ENCODE measurements around the gene C9orf152.
A peak's percentile ranks its signal among the peaks of the same experiment; 100 is the strongest.

C9orf152 gene

GRCh38 chr9:110180511-110181434 lies 27.2 kb downstream of the C9orf152 start:
- no peak for ATAC-seq (ENCODE audit: low read depth)
- Mint-ChIP-seq H3K27me3 (peaks cover 2% of the 10 kb centered on the region), H3K4me1 (peaks cover 4% of the 10 kb centered on the region), H3K4me3 (no peak overlapping the region), H3K9me3 (peaks cover 3% of the 10 kb centered on the region), H3K36me3 (peaks cover 3% of the 10 kb centered on the region), H3K27ac (no peak overlapping the region)
- no peak for DNase-seq (ENCODE audit: low spot score in 2 of 2)

GRCh38 chr9:110179734-110180133 lies 28.2 kb downstream of the C9orf152 start:
- Mint-ChIP-seq H3K4me1 (peaks cover 4% of the 10 kb centered on the region), H3K27ac (no peak overlapping the region), H3K36me3 (peaks cover 3% of the 10 kb centered on the region), H3K9me3 (peaks cover 3% of the 10 kb centered on the region), H3K27me3 (peaks cover 2% of the 10 kb centered on the region), H3K4me3 (no peak overlapping the region)
- no peak for DNase-seq (ENCODE audit: low spot score in 2 of 2)
- ATAC-seq (ENCODE audit: low read depth): no peak

- H3K4me1 Mint-ChIP-seq: peaks cover 5% of the 10 kb centered on the region
- H3K27ac Mint-ChIP-seq: no peak overlapping the region
- ATAC-seq (ENCODE audit: low read depth): no peak
- peaks cover 2% of the 10 kb centered on the region for H3K27me3 Mint-ChIP-seq
- H3K36me3 Mint-ChIP-seq: peaks cover 6% of the 10 kb centered on the region
- H3K9me3 Mint-ChIP-seq: peaks cover 7% of the 10 kb centered on the region
- H3K4me3 Mint-ChIP-seq: no peak overlapping the region
- DNase-seq (ENCODE audit: low spot score in 2 of 2): no peak
These were observed 29.7 kb downstream of the C9orf152 start for GRCh38 chr9:110178281-110178680.

- H3K4me1 Mint-ChIP-seq: peaks cover 10% of the 10 kb centered on the region
- DNase-seq (ENCODE audit: low spot score in 2 of 2) (no peak), ATAC-seq (ENCODE audit: low read depth) (no peak)
- peak overlapping the region; percentile 70 for H3K27ac Mint-ChIP-seq
- no peak overlapping the region for H3K4me3 Mint-ChIP-seq
- peaks cover 21% of the 10 kb centered on the region for H3K36me3 Mint-ChIP-seq
- peaks cover 4% of the 10 kb centered on the region for H3K9me3 Mint-ChIP-seq
- H3K27me3 Mint-ChIP-seq: no peaks in the 10 kb centered on the region
These were observed 32.5 kb downstream of the C9orf152 start for GRCh38 chr9:110175275-110175968.

GRCh38 chr9:110173322-110173642 lies 34.7 kb downstream of the C9orf152 start:
- Mint-ChIP-seq H3K4me1 (peaks cover 18% of the 10 kb centered on the region), H3K4me3 (peak overlapping the region; percentile 37), H3K9me3 (peaks cover 4% of the 10 kb centered on the region), H3K36me3 (peaks cover 37% of the 10 kb centered on the region), H3K27ac (peak overlapping the region; percentile 67), H3K27me3 (no peaks in the 10 kb centered on the region)
- DNase-seq (ENCODE audit: low spot score in 2 of 2) (no peak), ATAC-seq (ENCODE audit: low read depth) (no peak)

GRCh38 chr9:110170357-110171257 lies 37.4 kb downstream of the C9orf152 start:
- H3K9me3 Mint-ChIP-seq: peaks cover 4% of the 10 kb centered on the region
- ATAC-seq (ENCODE audit: low read depth): peak; percentile 21
- peaks cover 19% of the 10 kb centered on the region for H3K4me1 Mint-ChIP-seq
- no peak overlapping the region for H3K4me3 Mint-ChIP-seq
- no peak for DNase-seq (ENCODE audit: low spot score in 2 of 2)
- H3K36me3 Mint-ChIP-seq: peaks cover 50% of the 10 kb centered on the region
- no peaks in the 10 kb centered on the region for H3K27me3 Mint-ChIP-seq
- H3K27ac Mint-ChIP-seq: peak overlapping the region; percentile 62

GRCh38 chr9:110168486-110168885 lies 39.5 kb downstream of the C9orf152 start:
- Mint-ChIP-seq H3K4me1 (peaks cover 26% of the 10 kb centered on the region), H3K27me3 (no peaks in the 10 kb centered on the region), H3K9me3 (peaks cover 2% of the 10 kb centered on the region), H3K36me3 (peaks cover 53% of the 10 kb centered on the region), H3K4me3 (no peak overlapping the region), H3K27ac (peak overlapping the region; percentile 55)
- ATAC-seq (ENCODE audit: low read depth) (no peak), DNase-seq (ENCODE audit: low spot score in 2 of 2) (no peak)

GRCh38 chr9:110161940-110162339 lies 46.0 kb downstream of the C9orf152 start:
- peaks cover 43% of the 10 kb centered on the region for H3K36me3 Mint-ChIP-seq
- DNase-seq (ENCODE audit: low spot score in 2 of 2): no peak
- no peaks in the 10 kb centered on the region for H3K27me3 Mint-ChIP-seq
- H3K4me3 Mint-ChIP-seq: peak overlapping the region; percentile 11
- peaks cover 58% of the 10 kb centered on the region for H3K4me1 Mint-ChIP-seq
- peak; percentile 51 for ATAC-seq (ENCODE audit: low read depth)
- H3K27ac Mint-ChIP-seq: peak overlapping the region; percentile 80
- H3K9me3 Mint-ChIP-seq: no peaks in the 10 kb centered on the region

GRCh38 chr9:110160685-110161084 lies 47.3 kb downstream of the C9orf152 start:
- Mint-ChIP-seq H3K27ac (peak overlapping the region; percentile 80), H3K4me3 (peak overlapping the region; percentile 21), H3K9me3 (no peaks in the 10 kb centered on the region), H3K4me1 (peaks cover 70% of the 10 kb centered on the region), H3K36me3 (peaks cover 45% of the 10 kb centered on the region), H3K27me3 (no peaks in the 10 kb centered on the region)
- DNase-seq (ENCODE audit: low spot score in 2 of 2) (no peak), ATAC-seq (ENCODE audit: low read depth) (no peak)

- Mint-ChIP-seq H3K36me3 (peaks cover 45% of the 10 kb centered on the region), H3K27me3 (no peaks in the 10 kb centered on the region), H3K27ac (no peak overlapping the region), H3K4me1 (peaks cover 70% of the 10 kb centered on the region), H3K4me3 (no peak overlapping the region), H3K9me3 (no peaks in the 10 kb centered on the region)
- DNase-seq (ENCODE audit: low spot score in 2 of 2): no peak
- no peak for ATAC-seq (ENCODE audit: low read depth)
These were observed 47.8 kb downstream of the C9orf152 start for GRCh38 chr9:110160123-110160522.

GRCh38 chr9:110157823-110158664 lies 49.9 kb downstream of the C9orf152 start:
- H3K27me3 Mint-ChIP-seq: no peaks in the 10 kb centered on the region
- no peak overlapping the region for H3K4me3 Mint-ChIP-seq
- no peak for ATAC-seq (ENCODE audit: low read depth)
- no peak for DNase-seq (ENCODE audit: low spot score in 2 of 2)
- peak overlapping the region; percentile 80 for H3K27ac Mint-ChIP-seq
- H3K4me1 Mint-ChIP-seq: peaks cover 72% of the 10 kb centered on the region
- peaks cover 40% of the 10 kb centered on the region for H3K36me3 Mint-ChIP-seq
- no peaks in the 10 kb centered on the region for H3K9me3 Mint-ChIP-seq

GRCh38 chr9:110156902-110157301 lies 51.1 kb downstream of the C9orf152 start:
- ATAC-seq (ENCODE audit: low read depth): peak; percentile 90
- Mint-ChIP-seq H3K27me3 (no peaks in the 10 kb centered on the region), H3K9me3 (no peaks in the 10 kb centered on the region), H3K36me3 (peaks cover 34% of the 10 kb centered on the region), H3K27ac (peak overlapping the region; percentile 80), H3K4me3 (peak overlapping the region; percentile 65), H3K4me1 (peaks cover 74% of the 10 kb centered on the region)
- DNase-seq (ENCODE audit: low spot score in 2 of 2): no peak

GRCh38 chr9:110156416-110156815 lies 51.5 kb downstream of the C9orf152 start:
- DNase-seq (ENCODE audit: low spot score in 2 of 2) (no peak), ATAC-seq (ENCODE audit: low read depth) (no peak)
- H3K4me1 Mint-ChIP-seq: peaks cover 71% of the 10 kb centered on the region
- peaks cover 32% of the 10 kb centered on the region for H3K36me3 Mint-ChIP-seq
- H3K27me3 Mint-ChIP-seq: no peaks in the 10 kb centered on the region
- peak overlapping the region; percentile 65 for H3K4me3 Mint-ChIP-seq
- H3K9me3 Mint-ChIP-seq: no peaks in the 10 kb centered on the region
- H3K27ac Mint-ChIP-seq: peak overlapping the region; percentile 80

All from memory B cell (primary cell).